ENCODE measurements around the gene SELENOK.

Gene SELENOK

DNA sequence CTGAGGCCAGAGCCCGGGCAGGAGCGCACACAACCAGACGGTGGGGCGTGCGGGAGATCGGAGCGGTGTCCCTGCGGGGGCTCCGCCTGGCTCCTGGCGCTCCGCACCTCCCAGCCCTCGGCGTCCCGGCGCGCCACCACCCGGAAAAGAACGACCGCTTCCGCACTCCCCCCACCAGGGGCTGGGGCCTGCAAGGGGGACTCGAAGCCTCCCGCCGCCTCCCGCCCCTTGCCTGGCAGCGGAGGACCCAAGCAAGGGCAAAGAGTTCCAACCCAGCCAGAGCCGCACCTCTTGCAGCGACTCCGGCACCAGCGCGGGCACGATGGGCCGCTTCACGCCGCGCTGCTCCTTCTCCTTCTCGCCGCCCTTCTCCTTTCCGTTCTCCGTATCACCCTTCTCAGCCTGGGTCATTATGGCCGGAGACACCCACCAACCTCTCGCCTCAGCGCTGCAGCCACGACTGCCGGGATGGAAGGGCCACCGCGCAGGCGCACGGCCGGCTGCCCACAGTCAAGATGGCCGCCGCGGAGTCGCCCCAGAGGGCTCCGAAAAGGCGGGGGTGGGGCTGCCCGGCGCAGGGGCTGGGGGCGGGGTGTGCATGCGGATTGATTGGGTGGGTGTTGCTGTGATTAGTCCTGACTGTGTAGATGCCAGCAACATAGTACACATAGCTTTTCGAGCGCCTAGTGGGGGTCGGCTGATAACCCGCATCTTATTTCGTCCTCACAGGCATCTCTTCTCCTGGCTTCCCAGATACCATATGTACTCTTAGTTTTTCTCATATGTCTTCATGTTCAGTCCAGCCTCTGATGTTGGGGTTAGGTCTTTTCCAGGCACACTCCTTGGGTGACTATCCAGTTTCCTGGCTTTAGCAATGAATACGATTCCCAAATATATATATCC lies 9.7 kb downstream of the SELENOK start, which contains the start of gene ACTR8:
TSS of gene ACTR8 (minus strand) at position 462 of the 903 bp plus-strand sequence. CDS start at position 411, 51 bp downstream.
- DNase-seq, result peak; percentile 90

DNA sequence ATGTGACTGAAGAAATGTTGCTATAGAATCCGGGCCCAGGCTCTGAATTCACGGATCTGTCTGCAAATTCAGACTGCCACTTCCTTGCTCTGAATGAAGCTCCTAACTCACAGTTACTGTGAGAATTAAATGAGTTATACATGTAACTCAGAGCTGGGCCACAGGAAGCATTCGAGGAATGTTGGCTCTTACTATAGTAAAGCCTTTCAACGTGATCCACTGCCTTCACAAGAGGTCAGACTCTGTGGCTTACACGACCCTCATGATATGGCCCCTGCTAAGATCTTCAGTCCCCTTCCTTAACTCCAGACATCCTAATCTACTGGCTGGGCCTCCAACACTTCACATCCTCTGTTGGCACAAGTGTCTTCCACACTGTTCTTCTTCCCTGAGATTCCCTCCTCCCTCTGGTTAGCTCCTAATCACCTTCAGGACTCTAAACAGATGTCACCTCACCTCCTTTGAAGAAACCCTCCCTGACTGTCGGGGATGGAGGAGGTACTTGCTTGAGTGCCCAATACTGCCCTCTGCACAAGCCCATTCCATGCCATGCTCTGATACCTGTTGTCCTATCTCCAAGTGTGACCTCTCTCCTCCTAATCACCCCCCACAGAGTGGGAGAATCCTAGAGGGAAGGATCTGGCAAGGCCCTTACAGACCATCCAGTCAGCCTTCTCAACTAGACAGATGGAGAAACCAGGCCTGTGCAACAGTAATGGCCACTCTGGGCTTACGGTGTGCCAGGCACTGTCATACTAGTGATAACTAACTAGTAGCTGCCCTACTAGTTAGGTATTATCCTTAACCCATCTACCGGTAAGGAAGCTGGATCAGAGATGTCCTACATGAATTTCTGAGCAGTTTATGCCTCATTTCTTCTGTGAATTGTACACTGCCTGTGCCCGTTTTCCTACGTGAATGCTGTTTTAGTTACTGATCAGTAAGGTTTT lies 11.0 kb downstream of the SELENOK start:
- DNase-seq, result no peak

DNA sequence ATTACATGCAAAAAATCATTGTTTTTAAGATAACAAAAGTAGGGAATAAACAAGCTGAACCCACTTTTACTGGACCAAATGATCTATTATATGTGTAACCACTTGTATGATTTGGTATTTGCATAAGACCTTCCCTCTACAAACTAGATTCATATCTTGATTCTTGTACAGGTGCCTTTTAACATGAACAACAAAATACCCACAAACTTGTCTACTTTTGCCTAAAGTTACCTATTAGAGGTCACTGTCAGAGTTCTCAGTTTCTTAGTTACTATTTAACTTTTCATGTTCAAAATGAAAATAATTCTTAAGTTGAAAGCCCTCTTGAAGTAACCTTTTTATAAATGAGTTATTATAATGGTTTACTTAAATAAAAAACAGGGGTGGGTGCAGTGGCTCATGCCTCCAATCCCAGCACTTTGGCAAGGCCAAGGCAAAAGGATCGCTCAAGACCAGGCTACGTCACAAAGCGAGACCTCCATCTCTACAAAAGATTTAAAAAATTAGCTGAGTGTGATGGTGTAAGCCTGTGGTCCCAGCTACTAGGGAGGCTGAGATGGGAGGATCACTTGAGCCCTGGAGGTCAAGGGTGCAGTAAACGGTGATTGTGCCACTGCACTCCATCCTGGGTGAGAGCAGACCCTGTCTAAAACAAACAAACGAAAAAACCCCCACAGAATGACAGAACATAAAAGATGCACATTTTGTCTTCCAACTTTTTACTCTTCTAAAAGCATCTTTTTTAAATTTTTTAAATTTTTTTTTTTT lies 25.7 kb downstream of the SELENOK start:
- DNase-seq, result no peak

- DNase-seq, result no peak
Measured at GRCh38 chr3:53863145-53863544, 28.5 kb downstream of the SELENOK start.

GRCh38 chr3:53862241-53862640 lies 29.4 kb downstream of the SELENOK start:
- no peak for DNase-seq

DNA sequence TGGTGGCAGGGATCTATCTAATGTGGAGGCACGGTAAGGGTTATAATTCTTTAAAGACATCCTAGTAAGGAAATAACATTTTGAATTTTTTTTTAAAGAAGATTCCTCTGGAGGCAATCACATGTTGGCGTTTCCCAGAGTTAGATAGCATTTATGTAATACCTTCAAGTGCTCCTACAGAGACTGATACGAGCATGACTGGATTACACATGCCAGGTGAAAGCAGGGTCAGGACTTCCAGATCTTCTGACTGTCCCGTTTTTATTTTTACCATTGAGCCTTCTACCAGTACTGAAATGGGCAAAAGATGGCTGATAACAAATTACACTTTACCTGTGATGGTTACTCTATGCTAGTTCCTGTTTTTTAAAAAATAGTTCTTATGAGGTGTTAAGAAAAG lies 31.5 kb downstream of the SELENOK start:
- DNase-seq, result no peak

- no peak for DNase-seq
Measured at GRCh38 chr3:53859178-53859577, 32.5 kb downstream of the SELENOK start.

- no peak for DNase-seq
Measured at GRCh38 chr3:53858096-53858741, 33.4 kb downstream of the SELENOK start.

GRCh38 chr3:53856964-53857363 lies 34.7 kb downstream of the SELENOK start:
- DNase-seq, result no peak

DNA sequence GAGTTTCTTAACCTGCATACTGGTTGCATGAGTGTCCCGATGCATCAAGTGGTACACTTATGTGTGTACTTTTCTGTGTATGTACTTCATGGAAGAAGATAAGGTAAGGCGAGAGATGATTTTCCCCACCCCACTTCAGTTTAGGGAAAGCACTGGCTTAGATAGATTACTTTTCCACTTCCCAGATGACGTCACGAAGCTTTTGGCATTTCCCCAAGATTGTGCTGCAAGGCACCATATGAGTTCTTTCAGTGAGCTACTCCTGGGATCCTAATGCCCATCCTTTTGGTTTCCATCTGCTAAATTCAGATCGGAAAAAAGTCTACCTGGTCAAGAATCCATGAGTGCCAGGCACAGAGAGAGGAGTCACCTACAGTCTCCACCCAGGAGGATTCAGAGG lies 40.8 kb downstream of the SELENOK start:
- DNase-seq, result no peak

GRCh38 chr3:53849916-53850315 lies 41.7 kb downstream of the SELENOK start:
- no peak for DNase-seq

DNA sequence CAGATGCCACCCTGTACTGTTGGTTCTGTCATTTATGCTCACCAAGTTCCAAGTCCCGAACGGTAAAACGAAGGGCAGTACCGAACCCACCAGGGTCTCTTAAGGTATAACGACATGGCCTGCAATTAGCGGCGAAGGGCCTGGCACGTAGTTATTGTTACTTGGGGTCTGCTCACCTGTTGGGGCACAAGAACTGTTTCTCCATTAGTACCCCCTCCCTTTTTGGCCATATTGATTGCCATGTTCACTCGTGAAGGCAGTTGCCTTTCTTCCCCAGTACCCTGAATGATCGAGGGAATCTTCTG lies 44.9 kb downstream of the SELENOK start:
- no peak for DNase-seq

GRCh38 chr3:53846134-53846850 lies 45.4 kb downstream of the SELENOK start, which contains the start of the genes CHDH and IL17RB:
Gene CHDH (minus strand): TSS chr3:53846419. CDS start chr3:53824008, 22,411 bp downstream.
Gene IL17RB (plus strand): TSS chr3:53846568. CDS start chr3:53846589, 21 bp downstream.
- no peak for DNase-seq

DNA sequence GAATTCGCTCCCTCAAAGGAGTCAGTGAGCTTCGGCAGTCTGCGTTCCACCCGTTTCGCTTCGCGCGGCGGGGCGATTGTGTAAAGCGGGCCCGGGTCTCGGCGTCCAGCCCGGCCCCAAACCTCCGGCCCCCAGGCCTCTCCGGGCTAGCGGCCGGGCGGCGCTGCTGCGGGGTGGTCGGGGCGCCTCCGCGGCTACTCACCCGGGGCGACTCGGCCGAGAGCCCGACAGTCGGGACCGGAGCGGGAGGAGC lies 45.9 kb downstream of the SELENOK start:
- no peak for DNase-seq

GRCh38 chr3:53845103-53845880 lies 46.4 kb downstream of the SELENOK start:
- DNase-seq, result no peak

- DNase-seq, result no peak
Measured at GRCh38 chr3:53844262-53845102, 47.2 kb downstream of the SELENOK start.

DNA sequence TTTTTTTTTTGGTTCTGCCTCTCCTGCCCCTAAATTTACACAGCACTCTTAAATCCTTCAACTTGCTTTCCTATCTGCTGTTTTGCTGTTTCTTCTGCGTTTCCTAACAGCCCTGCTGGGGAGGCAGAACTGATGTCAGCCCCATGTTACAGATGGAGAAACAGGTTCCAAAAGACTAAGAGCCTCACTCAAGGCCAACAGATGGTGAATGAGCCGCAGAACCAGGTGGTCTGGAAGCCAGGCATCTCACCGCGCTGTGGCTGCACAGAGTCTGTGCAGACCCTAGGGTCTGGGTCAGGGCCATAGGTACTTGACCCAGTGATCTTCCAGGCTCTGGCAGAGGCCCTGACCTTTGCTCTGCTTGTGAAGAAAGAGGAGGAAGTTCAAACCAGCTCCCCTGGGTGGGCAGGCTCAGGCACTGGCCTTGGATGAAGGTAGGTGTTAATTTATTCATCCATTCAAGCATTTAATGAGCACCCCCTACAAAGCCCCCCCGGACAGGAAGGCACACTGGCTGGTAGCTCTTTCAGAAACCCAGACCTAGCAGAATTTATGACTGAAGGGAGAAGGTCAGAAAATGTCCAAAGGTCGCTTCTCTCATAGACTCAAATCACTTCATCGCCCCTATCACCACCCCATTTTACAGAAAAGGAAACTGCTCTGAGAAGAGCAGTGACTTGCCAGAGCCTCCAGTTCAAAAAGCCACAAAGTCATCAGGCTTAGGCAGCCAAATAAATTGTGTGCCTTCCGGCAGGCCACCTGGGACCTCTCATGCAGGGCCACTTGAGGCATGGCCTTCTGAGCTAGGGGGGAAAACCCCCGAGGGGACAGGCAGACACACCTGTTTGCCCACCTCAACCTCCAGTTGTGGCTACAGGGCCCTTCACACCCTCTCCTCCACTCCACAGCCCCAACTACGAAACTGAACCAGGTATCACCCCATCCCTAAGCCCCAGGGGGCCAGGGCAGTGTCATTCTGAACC lies 48.2 kb downstream of the SELENOK start:
- no peak for DNase-seq

- DNase-seq, result no peak
Measured at GRCh38 chr3:53842436-53843194, 49.0 kb downstream of the SELENOK start.

Measured in CD4-positive, alpha-beta T cell treated with Interleukin-6 for 4 hours (primary cell).